ENCODE data around the gene ZNF205. TPM values are rescaled to one million over a fixed set of nuclear protein-coding genes. Genes with fewer than 3 reads are reported as not detected.

ZNF205 gene
- total and polyA plus RNA-seq, 2 of the 13 experiments (the other 11 are each of a cell fraction or from before 2014, with no cell fraction given): 5.8 to 10.2 TPM

DNA sequence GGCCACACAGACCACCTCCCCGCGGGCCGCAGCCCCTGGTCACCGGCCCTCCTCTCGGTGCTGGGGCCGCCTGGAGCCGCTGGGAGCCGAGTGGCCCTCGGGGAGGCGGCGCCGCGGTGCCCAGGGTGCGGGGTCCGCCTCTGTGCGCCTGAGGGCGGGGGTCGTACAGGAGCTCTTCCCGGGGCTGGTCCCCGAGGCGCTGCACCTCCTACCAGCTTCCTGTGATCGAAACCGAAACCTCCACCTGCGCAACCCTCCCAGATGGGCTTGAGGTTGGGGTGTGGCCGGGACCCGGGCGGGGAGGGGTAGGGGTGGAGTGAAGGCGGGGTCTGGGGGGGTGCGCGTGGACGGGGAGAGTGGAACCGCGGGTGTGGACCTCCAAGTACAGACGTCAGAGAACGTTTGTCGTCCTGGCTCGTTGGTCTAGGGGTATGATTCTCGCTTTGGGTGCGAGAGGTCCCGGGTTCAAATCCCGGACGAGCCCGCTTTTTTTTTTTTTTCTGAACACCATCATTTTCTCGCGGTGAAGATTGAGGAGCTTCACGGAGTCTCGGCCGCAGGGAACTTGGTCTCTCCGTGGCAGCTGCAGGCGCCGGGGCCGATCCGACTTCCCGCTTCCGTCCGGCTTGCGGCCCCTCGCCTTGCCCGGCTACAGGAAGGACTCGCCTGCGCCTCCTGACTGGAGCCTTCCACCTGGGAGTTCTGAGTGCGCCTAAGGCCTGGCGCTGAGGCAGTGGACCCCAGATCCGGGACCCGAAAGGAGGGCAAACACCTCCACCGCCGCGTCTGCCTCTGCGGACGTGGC, 46.3 kb downstream of the ZNF205 start (continued):
- TF ChIP-seq ZBTB4 (CRISPR knock-in tag; IDR thresholded peaks at IDR 0.05; ENCODE audit: borderline replicate concordance) (peak; percentile 61; the same call in 1 of the 2 replicates), ZNF549 (CRISPR knock-in tag; IDR thresholded peaks at IDR 0.05) (no peak), DNMT1 (CRISPR knock-in tag; IDR thresholded peaks at IDR 0.05) (no peak), CREB1 (IDR thresholded peaks at IDR 0.05) (peak; percentile 69), CREB1 (CRISPR knock-in tag; IDR thresholded peaks at IDR 0.05) (peak; percentile 43; the same call in 1 of the 2 replicates), HDAC1 (CRISPR knock-in tag; IDR thresholded peaks at IDR 0.05) (peak; percentile 68), AKAP8 (CRISPR knock-in tag; IDR thresholded peaks at IDR 0.05) (no peak), ATF7-NPFF (CRISPR knock-in tag; IDR thresholded peaks at IDR 0.05; ENCODE audit: low read depth) (0 out of 2 replicates have a peak, but pooled peaks have one; percentile 26), ZNF709 (CRISPR knock-in tag; IDR thresholded peaks at IDR 0.05) (peak; percentile 56; the same call in 1 of the 2 replicates), ZMYM2 (CRISPR knock-in tag; IDR thresholded peaks at IDR 0.05) (peak; percentile 20; the same call in 1 of the 2 replicates), CREM (IDR thresholded peaks at IDR 0.05) (peak; percentile 49; the same call in 1 of the 2 replicates), CREM (CRISPR knock-in tag; IDR thresholded peaks at IDR 0.05) (no peak), ZNF614 (CRISPR knock-in tag; IDR thresholded peaks at IDR 0.05; ENCODE audit: borderline replicate concordance) (peak; percentile 19; the same call in 1 of the 2 replicates), TBX2 (CRISPR knock-in tag; IDR thresholded peaks at IDR 0.05; ENCODE audit: borderline replicate concordance) (peak; percentile 22; the same call in 1 of the 2 replicates), ATF1 (CRISPR knock-in tag; IDR thresholded peaks at IDR 0.05) (peak; percentile 32; the same call in 1 of the 2 replicates), ZNF501 (CRISPR knock-in tag; IDR thresholded peaks at IDR 0.05) (peak; percentile 59)
- TF ChIP-seq, protein P1, sequence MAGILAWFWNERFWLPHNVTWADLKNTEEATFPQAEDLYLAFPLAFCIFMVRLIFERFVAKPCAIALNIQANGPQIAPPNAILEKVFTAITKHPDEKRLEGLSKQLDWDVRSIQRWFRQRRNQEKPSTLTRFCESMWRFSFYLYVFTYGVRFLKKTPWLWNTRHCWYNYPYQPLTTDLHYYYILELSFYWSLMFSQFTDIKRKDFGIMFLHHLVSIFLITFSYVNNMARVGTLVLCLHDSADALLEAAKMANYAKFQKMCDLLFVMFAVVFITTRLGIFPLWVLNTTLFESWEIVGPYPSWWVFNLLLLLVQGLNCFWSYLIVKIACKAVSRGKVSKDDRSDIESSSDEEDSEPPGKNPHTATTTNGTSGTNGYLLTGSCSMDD (CRISPR knock-in tag; IDR thresholded peaks at IDR 0.05): no peak
- TF ChIP-seq, protein P2, sequence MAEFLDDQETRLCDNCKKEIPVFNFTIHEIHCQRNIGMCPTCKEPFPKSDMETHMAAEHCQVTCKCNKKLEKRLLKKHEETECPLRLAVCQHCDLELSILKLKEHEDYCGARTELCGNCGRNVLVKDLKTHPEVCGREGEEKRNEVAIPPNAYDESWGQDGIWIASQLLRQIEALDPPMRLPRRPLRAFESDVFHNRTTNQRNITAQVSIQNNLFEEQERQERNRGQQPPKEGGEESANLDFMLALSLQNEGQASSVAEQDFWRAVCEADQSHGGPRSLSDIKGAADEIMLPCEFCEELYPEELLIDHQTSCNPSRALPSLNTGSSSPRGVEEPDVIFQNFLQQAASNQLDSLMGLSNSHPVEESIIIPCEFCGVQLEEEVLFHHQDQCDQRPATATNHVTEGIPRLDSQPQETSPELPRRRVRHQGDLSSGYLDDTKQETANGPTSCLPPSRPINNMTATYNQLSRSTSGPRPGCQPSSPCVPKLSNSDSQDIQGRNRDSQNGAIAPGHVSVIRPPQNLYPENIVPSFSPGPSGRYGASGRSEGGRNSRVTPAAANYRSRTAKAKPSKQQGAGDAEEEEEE (CRISPR knock-in tag; IDR thresholded peaks at IDR 0.05; ENCODE audit: borderline replicate concordance): no peak
- TF ChIP-seq, protein P3, sequence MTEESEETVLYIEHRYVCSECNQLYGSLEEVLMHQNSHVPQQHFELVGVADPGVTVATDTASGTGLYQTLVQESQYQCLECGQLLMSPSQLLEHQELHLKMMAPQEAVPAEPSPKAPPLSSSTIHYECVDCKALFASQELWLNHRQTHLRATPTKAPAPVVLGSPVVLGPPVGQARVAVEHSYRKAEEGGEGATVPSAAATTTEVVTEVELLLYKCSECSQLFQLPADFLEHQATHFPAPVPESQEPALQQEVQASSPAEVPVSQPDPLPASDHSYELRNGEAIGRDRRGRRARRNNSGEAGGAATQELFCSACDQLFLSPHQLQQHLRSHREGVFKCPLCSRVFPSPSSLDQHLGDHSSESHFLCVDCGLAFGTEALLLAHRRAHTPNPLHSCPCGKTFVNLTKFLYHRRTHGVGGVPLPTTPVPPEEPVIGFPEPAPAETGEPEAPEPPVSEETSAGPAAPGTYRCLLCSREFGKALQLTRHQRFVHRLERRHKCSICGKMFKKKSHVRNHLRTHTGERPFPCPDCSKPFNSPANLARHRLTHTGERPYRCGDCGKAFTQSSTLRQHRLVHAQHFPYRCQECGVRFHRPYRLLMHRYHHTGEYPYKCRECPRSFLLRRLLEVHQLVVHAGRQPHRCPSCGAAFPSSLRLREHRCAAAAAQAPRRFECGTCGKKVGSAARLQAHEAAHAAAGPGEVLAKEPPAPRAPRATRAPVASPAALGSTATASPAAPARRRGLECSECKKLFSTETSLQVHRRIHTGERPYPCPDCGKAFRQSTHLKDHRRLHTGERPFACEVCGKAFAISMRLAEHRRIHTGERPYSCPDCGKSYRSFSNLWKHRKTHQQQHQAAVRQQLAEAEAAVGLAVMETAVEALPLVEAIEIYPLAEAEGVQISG (CRISPR knock-in tag; IDR thresholded peaks at IDR 0.05): peak; percentile 63

Measured in HepG2 (cell line).